ENCODE measurements around the gene CARD9. TPM values are rescaled to one million over a fixed set of nuclear protein-coding genes. Genes with fewer than 3 reads are reported as not detected.

The CARD9 gene
- total and polyA plus RNA-seq, 2 experiments from 2014 or later: 0.11 to 0.60 TPM

DNA sequence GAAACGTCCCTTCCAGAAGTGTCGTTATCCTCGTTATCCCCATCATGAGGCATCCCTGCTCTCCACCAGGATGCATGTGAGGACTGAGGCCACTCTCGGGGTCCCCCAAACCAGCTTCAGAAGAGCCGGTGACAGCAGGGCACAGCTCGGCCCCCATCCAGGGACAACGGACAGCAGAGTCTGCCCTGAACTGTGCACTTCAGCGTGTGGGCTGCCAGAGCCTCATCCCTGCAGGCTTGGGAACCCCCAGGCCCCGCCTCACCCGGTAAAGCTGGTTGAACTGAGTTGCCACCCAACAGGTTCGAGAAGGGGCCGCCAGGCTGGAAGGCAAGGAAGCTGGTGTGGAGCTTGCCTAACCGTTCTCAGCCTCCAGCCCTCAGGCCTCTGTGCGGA, 710 bp upstream of the CARD9 start:
- in situ Hi-C loops (cut with MboI): no loop called here
- H4K20me1 ChIP-seq (ENCODE audit: insufficient read depth): no peaks in the 10 kb centered on the region
- H3K79me2 ChIP-seq (ENCODE audit: insufficient read depth): no peaks in the 10 kb centered on the region
- no peak for DNase-seq
- H3K36me3 ChIP-seq (ENCODE audit: low read depth): no peaks in the 10 kb centered on the region
- H3K9me3 ChIP-seq (ENCODE audit: low read depth): no peaks in the 10 kb centered on the region
- H3K4me2 ChIP-seq (ENCODE audit: unreplicated experiment): no peak overlapping the region
- no peak for TF ChIP-seq EZH2 (IDR thresholded peaks at IDR 0.05; ENCODE audit: insufficient read depth, poor library complexity, severe bottlenecking)
- no peak for TF ChIP-seq EZH2phosphoT487 (IDR thresholded peaks at IDR 0.05; ENCODE audit: insufficient read depth, low read depth)
- H3F3A ChIP-seq (ENCODE audit: insufficient read depth): no peaks in the 10 kb centered on the region
- no peak overlapping the region for H3K4me3 ChIP-seq
- no peak overlapping the region for H2AFZ ChIP-seq
- H3K4me1 ChIP-seq (ENCODE audit: insufficient read depth): peaks cover 11% of the 10 kb centered on the region; the same call in 1 of the 2 replicates
- 68 to 73% methylated on average over 14 of the region's 14 CpGs for WGBS, 2 experiments (ENCODE audit: low coverage in 1 of 2, low lambda C conversion rate in 2 of 2, missing lambda C conversion rate in 2 of 2)
- H3K9me2 ChIP-seq (ENCODE audit: insufficient read depth): no peaks in the 10 kb centered on the region
- H3K27me3 ChIP-seq (replicated peaks; ENCODE audit: insufficient read depth): no peaks in the 10 kb centered on the region
- no peak overlapping the region for H3K9ac ChIP-seq
- no peak overlapping the region for H3K27ac ChIP-seq

DNA sequence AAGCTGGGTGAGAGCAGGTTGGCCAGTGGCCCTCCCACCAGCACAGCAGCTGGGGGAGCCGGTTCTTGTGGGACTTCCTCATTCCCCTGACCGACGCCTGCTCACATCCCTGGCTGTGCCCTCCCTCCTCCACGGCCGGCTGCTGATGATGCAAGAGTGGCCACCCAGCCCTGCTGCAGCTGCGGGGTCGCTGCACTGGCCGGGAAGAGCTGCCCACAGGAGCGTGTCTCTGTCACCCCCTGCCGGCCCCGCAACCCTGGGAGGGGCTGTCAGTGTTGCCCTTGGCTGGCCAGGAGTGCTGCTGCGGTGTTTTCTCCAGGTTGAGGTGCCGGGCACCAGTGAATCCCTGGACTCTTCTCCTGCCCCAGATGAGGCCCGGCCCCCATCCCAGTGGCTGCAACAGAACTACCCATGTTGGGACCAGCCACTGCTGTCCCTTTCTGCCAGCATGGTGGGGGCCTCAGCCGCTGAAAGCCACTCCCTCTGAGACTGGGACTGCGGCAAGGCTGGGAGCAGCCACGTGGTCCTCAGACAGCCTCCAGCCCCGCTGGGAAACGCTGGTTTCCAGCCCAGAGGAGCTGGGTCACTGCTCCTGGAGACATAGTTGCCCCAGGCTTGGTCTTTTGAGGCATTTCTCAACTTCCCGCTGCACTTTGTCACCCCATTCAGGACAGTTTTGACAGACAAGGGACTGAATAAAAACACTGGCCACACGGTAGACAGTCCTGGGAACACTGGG, 739 bp downstream of the CARD9 start:
- Histone ChIP-seq H3K9me3 (ENCODE audit: low read depth) (no peaks in the 10 kb centered on the region), H3K9me2 (ENCODE audit: insufficient read depth) (no peaks in the 10 kb centered on the region), H3K27ac (0 out of 2 replicates have a peak overlapping the region, but pooled peaks have one; percentile 2), H3K27me3 (replicated peaks; ENCODE audit: insufficient read depth) (no peaks in the 10 kb centered on the region), H3K36me3 (ENCODE audit: low read depth) (no peaks in the 10 kb centered on the region), H3F3A (ENCODE audit: insufficient read depth) (no peaks in the 10 kb centered on the region), H4K20me1 (ENCODE audit: insufficient read depth) (no peaks in the 10 kb centered on the region), H3K4me2 (ENCODE audit: unreplicated experiment) (peak overlapping the region; percentile 1), H3K79me2 (ENCODE audit: insufficient read depth) (no peaks in the 10 kb centered on the region), H3K9ac (peak overlapping the region; percentile 31; the same call in 1 of the 2 replicates), H2AFZ (peak overlapping the region; percentile 78), H3K4me1 (ENCODE audit: insufficient read depth) (peaks cover 11% of the 10 kb centered on the region; the same call in 1 of the 2 replicates), H3K4me3 (no peak overlapping the region)
- in situ Hi-C loops (cut with MboI): no loop called here
- 22 to 24% methylated on average over 19 to 21 of the region's 21 CpGs for WGBS, 2 experiments (ENCODE audit: low coverage in 1 of 2, low lambda C conversion rate in 2 of 2, missing lambda C conversion rate in 2 of 2)
- TF ChIP-seq EZH2phosphoT487 (IDR thresholded peaks at IDR 0.05; ENCODE audit: insufficient read depth, low read depth) (no peak), EZH2 (IDR thresholded peaks at IDR 0.05; ENCODE audit: insufficient read depth, poor library complexity, severe bottlenecking) (no peak)
- peak; percentile 74 for DNase-seq

DNA sequence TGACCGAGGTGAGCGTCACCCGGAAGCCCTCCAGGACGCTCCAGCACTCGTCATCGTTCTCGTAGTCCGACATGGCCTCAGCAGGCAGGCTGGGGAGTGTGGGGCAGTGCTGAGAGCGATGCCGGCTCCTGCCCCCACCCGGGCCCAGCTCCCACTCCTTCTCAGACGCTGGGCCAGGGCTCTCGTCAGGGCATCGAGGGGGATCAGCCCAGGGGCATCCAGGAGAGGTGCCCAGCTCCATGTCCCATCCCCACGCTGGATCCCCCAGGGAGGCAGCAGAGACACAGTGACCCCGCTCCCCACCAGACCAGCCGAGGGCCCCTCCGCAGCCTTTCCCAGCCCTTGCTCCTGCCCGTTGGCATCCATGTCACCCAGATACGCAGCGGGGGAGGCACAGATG, 1.5 kb downstream of the CARD9 start:
- WGBS, 2 experiments (ENCODE audit: low coverage in 1 of 2, low lambda C conversion rate in 2 of 2, missing lambda C conversion rate in 2 of 2): 89 to 94% methylated on average over 19 to 21 of the region's 21 CpGs
- H3K27ac ChIP-seq: no peak overlapping the region
- no peak for DNase-seq
- H3K27me3 ChIP-seq (replicated peaks; ENCODE audit: insufficient read depth): no peaks in the 10 kb centered on the region
- H3K4me2 ChIP-seq (ENCODE audit: unreplicated experiment): no peak overlapping the region
- H3K9me3 ChIP-seq (ENCODE audit: low read depth): no peaks in the 10 kb centered on the region
- no peaks in the 10 kb centered on the region for H3F3A ChIP-seq (ENCODE audit: insufficient read depth)
- peaks cover 11% of the 10 kb centered on the region; the same call in 1 of the 2 replicates for H3K4me1 ChIP-seq (ENCODE audit: insufficient read depth)
- no peaks in the 10 kb centered on the region for H4K20me1 ChIP-seq (ENCODE audit: insufficient read depth)
- no peak for TF ChIP-seq EZH2phosphoT487 (IDR thresholded peaks at IDR 0.05; ENCODE audit: insufficient read depth, low read depth)
- TF ChIP-seq EZH2 (IDR thresholded peaks at IDR 0.05; ENCODE audit: insufficient read depth, poor library complexity, severe bottlenecking): no peak
- H3K4me3 ChIP-seq: no peak overlapping the region
- H2AFZ ChIP-seq: peak overlapping the region; percentile 78
- H3K9ac ChIP-seq: peak overlapping the region; percentile 31; the same call in 1 of the 2 replicates
- no peaks in the 10 kb centered on the region for H3K9me2 ChIP-seq (ENCODE audit: insufficient read depth)
- no peaks in the 10 kb centered on the region for H3K79me2 ChIP-seq (ENCODE audit: insufficient read depth)
- in situ Hi-C loops (cut with MboI): no loop called here
- H3K36me3 ChIP-seq (ENCODE audit: low read depth): no peaks in the 10 kb centered on the region

DNA sequence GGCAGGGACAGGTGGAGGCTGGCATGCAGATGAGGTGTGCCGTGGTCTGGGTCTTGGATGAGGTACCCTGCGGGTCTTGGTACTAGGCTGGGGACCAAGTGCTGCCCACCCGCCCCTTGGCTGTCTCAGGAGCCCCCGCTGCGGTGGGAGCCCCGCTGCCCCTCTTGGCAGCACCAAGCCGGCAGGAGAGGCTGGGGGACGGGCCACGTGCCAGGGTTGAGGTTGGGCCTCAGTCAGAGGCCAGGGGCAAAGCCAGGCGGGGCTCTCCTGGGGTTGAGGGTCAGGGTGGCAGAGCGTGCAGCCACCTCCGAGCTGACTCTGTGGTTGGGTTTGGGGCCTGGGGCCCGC, 2.0 kb downstream of the CARD9 start:
- Histone ChIP-seq H3K9me3 (ENCODE audit: low read depth) (no peaks in the 10 kb centered on the region), H3K9ac (no peak overlapping the region), H3K27ac (no peak overlapping the region), H3K4me3 (no peak overlapping the region), H3K9me2 (ENCODE audit: insufficient read depth) (no peaks in the 10 kb centered on the region), H4K20me1 (ENCODE audit: insufficient read depth) (no peaks in the 10 kb centered on the region), H3K4me1 (ENCODE audit: insufficient read depth) (peaks cover 11% of the 10 kb centered on the region; the same call in 1 of the 2 replicates), H3F3A (ENCODE audit: insufficient read depth) (no peaks in the 10 kb centered on the region), H2AFZ (no peak overlapping the region), H3K27me3 (replicated peaks; ENCODE audit: insufficient read depth) (no peaks in the 10 kb centered on the region), H3K4me2 (ENCODE audit: unreplicated experiment) (no peak overlapping the region), H3K79me2 (ENCODE audit: insufficient read depth) (no peaks in the 10 kb centered on the region), H3K36me3 (ENCODE audit: low read depth) (no peaks in the 10 kb centered on the region)
- 90 to 93% methylated on average over 12 to 13 of the region's 13 CpGs for WGBS, 2 experiments (ENCODE audit: low coverage in 1 of 2, low lambda C conversion rate in 2 of 2, missing lambda C conversion rate in 2 of 2)
- in situ Hi-C loops (cut with MboI): no loop called here
- no peak for TF ChIP-seq EZH2phosphoT487 (IDR thresholded peaks at IDR 0.05; ENCODE audit: insufficient read depth, low read depth)
- no peak for TF ChIP-seq EZH2 (IDR thresholded peaks at IDR 0.05; ENCODE audit: insufficient read depth, poor library complexity, severe bottlenecking)
- DNase-seq: no peak
